Ovary (tissue), 3 donors: ENCODE results near the gene RASSF5.

Source experiments
- CTCF ChIP-seq, 3 donors: fragments of 450-650 bp in 2 of 3; fragments of 200-600 bp in 1 of 3; IDR thresholded peaks; one replicate each; pipeline versions ENCODE4 v1.5.1 to v1.8.0; 2016 to 2022; ENCODE audit warnings: antibody characterized with exemption in 3 of 3, mild to moderate bottlenecking in 1 of 3
- EP300 ChIP-seq: sonication (generic); formaldehyde crosslinking; IDR thresholded peaks from one replicate; pipeline ENCODE4 v1.6.1; 2017; ENCODE audit warnings: antibody characterized with exemption
- POLR2A ChIP-seq: fragments of 450-650 bp; IDR thresholded peaks from one replicate; pipeline ENCODE4 v1.6.1; 2017; ENCODE audit warnings: antibody characterized with exemption, mild to moderate bottlenecking, moderate library complexity
- donor health status: DM: no; HTN: no; CAD: no.

- TF ChIP-seq CTCF (IDR thresholded peaks at IDR 0.05) (no peak), EP300 (no peak), POLR2A (no peak)
Measured at GRCh38 chr1:206484901-206485300, 22.4 kb upstream of the RASSF5 start.
